Activated CD8-positive, alpha-beta memory T cell treated with anti-CD3 and anti-CD28 coated beads, Interleukin-2, amount 10 ng/mL, durations not matched to agents 7 days and 5 days (primary cell): Measurements from ENCODE around the gene NUDT14. TPM values are rescaled to one million over a fixed set of nuclear protein-coding genes. Genes with fewer than 3 reads are reported as not detected.

Experiments used
- ATAC-seq: fragments of 150-1000 bp; cut with Tn5 transposase; one replicate; pipeline ENCODE4 v1.10.0; 2021; ENCODE audit warnings: moderate library complexity
- CTCF ChIA-PET: fragments of 350-600 bp; sonication (Branson Sonifier 250); formaldehyde crosslinking; loops from one replicate; lab custom pipeline; 2021; ENCODE audit warnings: antibody characterized with exemption; lab: Charles Lee
- DNase-seq: peaks from one replicate; pipeline ENCODE4 v3.0.0-alpha.2; 2020
- H3K27ac Mint-ChIP-seq: one replicate; pipeline ENCODE4 v1.8.0; 2021; ENCODE audit warnings: mild to moderate bottlenecking, mixed read lengths
- H3K27me3 Mint-ChIP-seq: one replicate; pipeline ENCODE4 v1.8.0; 2021; ENCODE audit warnings: mixed read lengths
- H3K36me3 Mint-ChIP-seq: one replicate; pipeline ENCODE4 v1.8.0; 2021; ENCODE audit warnings: mild to moderate bottlenecking, mixed read lengths
- H3K4me1 Mint-ChIP-seq: one replicate; pipeline ENCODE4 v1.8.0; 2021; ENCODE audit warnings: mixed read lengths
- H3K4me3 Mint-ChIP-seq: one replicate; pipeline ENCODE4 v1.8.0; 2021; ENCODE audit warnings: mild to moderate bottlenecking, moderate library complexity, mixed read lengths
- H3K9me3 Mint-ChIP-seq: one replicate; pipeline ENCODE4 v1.8.0; 2022; ENCODE audit warnings: low read depth, mixed read lengths
- total RNA-seq, 2 experiments: library from RNA; stranded (reverse); gene quantifications; one replicate each; pipeline ENCODE4 v1.2.3, GENCODE V29; 2021

NUDT14 gene
- total RNA-seq, 2 experiments from 2014 or later = 16.2 to 20.9 TPM

- H3K4me3 Mint-ChIP-seq = no peak overlapping the region
- H3K4me1 Mint-ChIP-seq = peaks cover 27% of the 10 kb centered on the region
- peak overlapping the region; percentile 2 for H3K27ac Mint-ChIP-seq
- H3K9me3 Mint-ChIP-seq = no peaks in the 10 kb centered on the region
- CTCF ChIA-PET = interaction anchor here (1.0 to 1.8 kb wide), 4 partner anchors 8 to 178 kb away, joined by 3 to 7 read pairs (median 4); no protein-coding TSS in a partner anchor
- peaks cover 15% of the 10 kb centered on the region for H3K27me3 Mint-ChIP-seq
- ATAC-seq (peak; percentile 75), DNase-seq (peak; percentile 81)
- no peaks in the 10 kb centered on the region for H3K36me3 Mint-ChIP-seq
Measured at GRCh38 chr14:105173901-105174894, 6.9 kb downstream of the NUDT14 start.

DNA sequence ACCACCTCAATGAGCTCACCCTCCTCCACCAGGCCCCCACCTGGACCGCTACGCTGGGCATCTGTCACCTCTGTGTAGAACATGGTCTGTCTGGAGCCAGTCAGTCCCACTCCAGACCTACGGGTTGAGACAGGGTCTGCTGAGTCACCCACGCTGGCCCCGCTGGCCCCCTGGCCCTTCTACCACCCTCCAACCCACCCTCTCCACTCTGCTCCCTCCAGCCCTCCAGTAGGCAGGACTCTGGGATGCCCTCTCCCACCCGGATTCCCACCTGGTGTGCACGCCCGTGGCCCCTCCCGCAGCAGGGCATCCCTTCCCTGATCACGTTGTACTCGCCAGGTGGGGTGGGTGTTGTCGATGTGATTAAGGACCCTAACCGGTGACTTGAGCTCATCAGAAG is 8.0 kb downstream of the NUDT14 start:
- no peaks in the 10 kb centered on the region for H3K9me3 Mint-ChIP-seq
- peaks cover 18% of the 10 kb centered on the region for H3K27me3 Mint-ChIP-seq
- no peak overlapping the region for H3K27ac Mint-ChIP-seq

GRCh38 chr14:105172476-105172875 is 8.6 kb downstream of the NUDT14 start:
- DNase-seq = no peak
- H3K27ac Mint-ChIP-seq = no peak overlapping the region
- peaks cover 27% of the 10 kb centered on the region for H3K4me1 Mint-ChIP-seq
- CTCF ChIA-PET = interaction anchor here (1.2 to 1.6 kb wide), 2 partner anchors 10 to 23 kb away, joined by 3 read pairs; no protein-coding TSS in a partner anchor
- no peaks in the 10 kb centered on the region for H3K9me3 Mint-ChIP-seq
- ATAC-seq = no peak
- no peak overlapping the region for H3K4me3 Mint-ChIP-seq
- peaks cover 18% of the 10 kb centered on the region for H3K27me3 Mint-ChIP-seq
- H3K36me3 Mint-ChIP-seq = no peaks in the 10 kb centered on the region

More for the DNA sequence above, 8.0 kb downstream of the NUDT14 start:
- H3K4me1 Mint-ChIP-seq = peaks cover 27% of the 10 kb centered on the region
- no peak overlapping the region for H3K4me3 Mint-ChIP-seq
- CTCF ChIA-PET = interaction anchor here (1.0 to 1.8 kb wide), 4 partner anchors 9 to 179 kb away, joined by 3 to 7 read pairs (median 4); no protein-coding TSS in a partner anchor
- ATAC-seq (no peak), DNase-seq (no peak)
- H3K36me3 Mint-ChIP-seq = no peaks in the 10 kb centered on the region

- no peak for DNase-seq
- CTCF ChIA-PET = interaction anchor here (0.6 to 2.2 kb wide), 2 partner anchors 11 to 150 kb away, joined by 3 to 10 read pairs; partner anchors contain the start of gene NUDT14
- no peak for ATAC-seq
- peaks cover 22% of the 10 kb centered on the region for H3K4me1 Mint-ChIP-seq
- no peak overlapping the region for H3K27ac Mint-ChIP-seq
- H3K4me3 Mint-ChIP-seq = no peak overlapping the region
- H3K27me3 Mint-ChIP-seq = peaks cover 25% of the 10 kb centered on the region
- no peaks in the 10 kb centered on the region for H3K36me3 Mint-ChIP-seq
- H3K9me3 Mint-ChIP-seq = no peaks in the 10 kb centered on the region
Measured at GRCh38 chr14:105171004-105171673, 10.0 kb downstream of the NUDT14 start.

GRCh38 chr14:105169776-105170655 is 11.1 kb downstream of the NUDT14 start:
- no peak overlapping the region for H3K4me3 Mint-ChIP-seq
- ATAC-seq = no peak
- DNase-seq = no peak
- H3K27me3 Mint-ChIP-seq = peaks cover 25% of the 10 kb centered on the region
- CTCF ChIA-PET = interaction anchor here (0.8 to 2.2 kb wide), 4 partner anchors 10 to 182 kb away, joined by 3 to 10 read pairs (median 4); partner anchors contain the start of gene NUDT14
- no peaks in the 10 kb centered on the region for H3K36me3 Mint-ChIP-seq
- H3K9me3 Mint-ChIP-seq = no peaks in the 10 kb centered on the region
- H3K4me1 Mint-ChIP-seq = peaks cover 16% of the 10 kb centered on the region
- H3K27ac Mint-ChIP-seq = no peak overlapping the region

GRCh38 chr14:105168979-105169507 is 12.1 kb downstream of the NUDT14 start:
- H3K27me3 Mint-ChIP-seq = peaks cover 25% of the 10 kb centered on the region
- CTCF ChIA-PET = interaction anchor here (0.6 to 2.2 kb wide), 6 partner anchors 10 to 183 kb away, joined by 3 to 10 read pairs (median 4); partner anchors contain the start of genes BRF1 and NUDT14
- H3K4me3 Mint-ChIP-seq = no peak overlapping the region
- ATAC-seq (peak; percentile 43), DNase-seq (no peak)
- no peaks in the 10 kb centered on the region for H3K36me3 Mint-ChIP-seq
- no peak overlapping the region for H3K27ac Mint-ChIP-seq
- peaks cover 6% of the 10 kb centered on the region for H3K4me1 Mint-ChIP-seq
- no peaks in the 10 kb centered on the region for H3K9me3 Mint-ChIP-seq

- Mint-ChIP-seq H3K36me3 (no peaks in the 10 kb centered on the region), H3K27me3 (peaks cover 25% of the 10 kb centered on the region), H3K4me3 (no peak within 1 kb of the TSS), H3K27ac (no peak within 1 kb of the TSS), H3K9me3 (no peaks in the 10 kb centered on the region), H3K4me1 (peaks cover 5% of the 10 kb centered on the region)
- peak; percentile 40 for ATAC-seq
- CTCF ChIA-PET = interaction anchor here (0.6 to 1.6 kb wide), 5 partner anchors 10 to 184 kb away, joined by 3 to 5 read pairs (median 3); partner anchors contain the start of gene BRF1
- no peak for DNase-seq
Measured at GRCh38 chr14:105168496-105168978, 12.6 kb downstream of the NUDT14 start, which contains the start of gene JAG2. TSS of gene JAG2 (minus strand) at chr14:105168776. CDS start at chr14:105168420, 356 bp downstream.

GRCh38 chr14:105168093-105168420 is 13.1 kb downstream of the NUDT14 start:
- DNase-seq (no peak), ATAC-seq (no peak)
- peaks cover 25% of the 10 kb centered on the region for H3K27me3 Mint-ChIP-seq
- no peaks in the 10 kb centered on the region for H3K9me3 Mint-ChIP-seq
- CTCF ChIA-PET = interaction anchor here (0.7 to 1.6 kb wide), 3 partner anchors 122 to 184 kb away, joined by 3 to 4 read pairs (median 3); partner anchors contain the start of gene BRF1
- peaks cover 5% of the 10 kb centered on the region for H3K4me1 Mint-ChIP-seq
- H3K36me3 Mint-ChIP-seq = no peaks in the 10 kb centered on the region
- H3K27ac Mint-ChIP-seq = no peak overlapping the region
- H3K4me3 Mint-ChIP-seq = no peak overlapping the region

DNA sequence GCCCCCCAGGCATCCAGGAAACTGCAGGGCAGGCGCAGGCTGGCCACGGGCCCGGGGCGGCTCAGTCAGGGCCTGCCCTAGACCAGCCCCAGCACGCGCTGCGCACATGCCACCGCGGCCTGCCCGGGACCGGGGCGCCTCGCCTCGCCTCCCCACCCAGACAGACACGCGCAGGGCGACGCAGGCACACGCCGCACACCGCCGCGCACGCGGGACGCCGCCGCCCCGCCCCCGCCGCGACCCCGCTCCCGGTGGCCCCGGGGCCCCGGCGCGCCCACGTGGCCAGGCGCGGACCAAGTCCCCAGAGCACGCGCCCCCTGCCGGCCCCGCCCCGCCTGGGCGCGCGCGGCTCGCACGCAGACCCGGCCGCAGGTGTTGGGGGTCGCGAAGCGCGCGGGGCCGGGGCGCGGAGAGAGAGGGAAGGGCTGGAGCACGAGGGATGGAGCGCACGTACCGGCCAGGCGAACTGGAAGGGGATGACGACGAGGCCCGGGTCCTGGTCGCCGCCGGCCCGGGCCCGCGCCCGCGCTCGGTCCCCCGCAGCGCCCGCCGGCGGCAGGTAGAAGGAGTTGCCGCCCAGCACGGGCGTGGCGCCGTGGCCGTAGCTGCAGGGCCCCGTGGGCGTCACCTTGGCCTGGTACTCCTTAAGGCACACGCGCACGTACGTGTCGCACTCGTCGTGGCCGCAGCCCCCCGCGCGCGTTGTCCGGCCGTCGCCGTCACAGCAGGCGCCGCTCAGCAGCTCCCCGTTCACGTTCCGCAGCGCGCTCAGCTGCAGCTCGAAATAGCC is 13.6 kb downstream of the NUDT14 start:
- Mint-ChIP-seq H3K4me3 (no peak overlapping the region), H3K27me3 (peaks cover 25% of the 10 kb centered on the region), H3K4me1 (peaks cover 5% of the 10 kb centered on the region), H3K9me3 (no peaks in the 10 kb centered on the region), H3K27ac (no peak overlapping the region), H3K36me3 (no peaks in the 10 kb centered on the region)
- ATAC-seq (no peak), DNase-seq (no peak)
- CTCF ChIA-PET = interaction anchor here (0.7 to 0.9 kb wide), 2 partner anchors 121 to 184 kb away, joined by 3 read pairs; no protein-coding TSS in a partner anchor

- H3K9me3 Mint-ChIP-seq = no peaks in the 10 kb centered on the region
- no peak overlapping the region for H3K4me3 Mint-ChIP-seq
- ATAC-seq (no peak), DNase-seq (no peak)
- no peak overlapping the region for H3K27ac Mint-ChIP-seq
- H3K27me3 Mint-ChIP-seq = peaks cover 23% of the 10 kb centered on the region
- H3K4me1 Mint-ChIP-seq = peaks cover 5% of the 10 kb centered on the region
- CTCF ChIA-PET = no interaction called here
- no peaks in the 10 kb centered on the region for H3K36me3 Mint-ChIP-seq
Measured at GRCh38 chr14:105166571-105167302, 14.4 kb downstream of the NUDT14 start.
